Keratinocyte (primary cell): ENCODE data around the gene HMGN4. TPM values are rescaled to one million over a fixed set of nuclear protein-coding genes. Genes with fewer than 3 reads are reported as not detected.
"Not testable (repeated sequence)": the region's sequence is repeated elsewhere in the genome, so short reads cannot be mapped to it uniquely, and the experiment has no call there.

Experiments used
- DNase-seq: peaks from one replicate; pipeline ENCODE4 v3.0.0-alpha.2; 2011; ENCODE audit warnings: low read depth, missing footprints, low spot score
- FAIRE-seq: peaks from 2 replicates; lab custom pipeline; 2011; peaks lifted over from hg19 to GRCh38; lab: Jason Lieb, UNC
- H2AFZ ChIP-seq: 2 replicates; pipeline ENCODE4 v1.6.0; 2012; ENCODE audit warnings: low read length, control low read depth, inconsistent platforms; ENCODE audit not compliant: control insufficient read depth
- H3K27ac ChIP-seq: 2 replicates; pipeline ENCODE4 v1.5.1; 2011; ENCODE audit warnings: low read length; ENCODE audit not compliant: control insufficient read depth, insufficient read depth
- H3K27me3 ChIP-seq: 3 replicates; pipeline ENCODE4 v1.6.0; 2011; ENCODE audit warnings: low read length; ENCODE audit not compliant: control insufficient read depth, insufficient read depth; ENCODE audit errors: extremely low read depth
- H3K36me3 ChIP-seq, 2 experiments: 2 replicates in 1 of 2; 3 replicates in 1 of 2; pipeline ENCODE4 v1.5.1; 2011; ENCODE audit warnings: low read length in 2 of 2, mild to moderate bottlenecking in 1 of 2; ENCODE audit not compliant: control insufficient read depth in 2 of 2, insufficient read depth in 2 of 2; ENCODE audit errors: extremely low read depth in 1 of 2
- H3K4me1 ChIP-seq: 3 replicates; pipeline ENCODE4 v1.5.1; 2011; ENCODE audit warnings: low read length; ENCODE audit not compliant: control insufficient read depth, insufficient read depth; ENCODE audit errors: extremely low read depth
- H3K4me2 ChIP-seq: 3 replicates; pipeline ENCODE4 v1.6.0; 2011; ENCODE audit warnings: low read depth, low read length; ENCODE audit not compliant: control insufficient read depth, insufficient read depth; ENCODE audit errors: extremely low read depth
- H3K4me3 ChIP-seq, 3 experiments: fragments of 200-600 bp in 1 of 3; sonication (generic) in 1 of 3; 2 replicates in 2 of 3; 3 replicates in 1 of 3; pipeline ENCODE4 v1.5.1; 2011 to 2016; ENCODE audit warnings: low read length in 3 of 3, mild to moderate bottlenecking in 3 of 3, control low read depth in 2 of 3, inconsistent platforms in 1 of 3, low read depth in 1 of 3, mixed read lengths in 1 of 3, mixed run types in 1 of 3, moderate library complexity in 1 of 3; ENCODE audit not compliant: control insufficient read depth in 2 of 3, insufficient read depth in 2 of 3; ENCODE audit errors: extremely low read depth in 1 of 3
- H3K79me2 ChIP-seq: 2 replicates; pipeline ENCODE4 v1.6.0; 2012; ENCODE audit warnings: low read length; ENCODE audit not compliant: control insufficient read depth, insufficient read depth
- H3K9ac ChIP-seq: 3 replicates; pipeline ENCODE4 v1.6.0; 2011; ENCODE audit warnings: low read length; ENCODE audit not compliant: control insufficient read depth, insufficient read depth; ENCODE audit errors: extremely low read depth
- H3K9me1 ChIP-seq: 3 replicates; pipeline ENCODE4 v1.6.0; 2011; ENCODE audit warnings: low read length; ENCODE audit not compliant: control insufficient read depth, insufficient read depth; ENCODE audit errors: extremely low read depth
- H3K9me3 ChIP-seq: 2 replicates; pipeline ENCODE4 v1.5.1; 2012; ENCODE audit warnings: low read depth, low read length; ENCODE audit not compliant: control insufficient read depth
- H4K20me1 ChIP-seq: 3 replicates; pipeline ENCODE4 v1.6.0; 2011; ENCODE audit warnings: low read length; ENCODE audit not compliant: control insufficient read depth, insufficient read depth; ENCODE audit errors: extremely low read depth
- CTCF ChIP-seq, 3 experiments: IDR thresholded peaks in 1 of 3; conservative IDR thresholded peaks in 1 of 3; optimal IDR thresholded peaks in 1 of 3; 2 replicates in 2 of 3; 3 replicates in 1 of 3; pipeline versions ENCODE3 to v1.5.1; 2011; ENCODE audit warnings: low read length in 3 of 3, mild to moderate bottlenecking in 3 of 3, moderate library complexity in 2 of 3, control low read depth in 1 of 3, inconsistent platforms in 1 of 3; ENCODE audit not compliant: insufficient read depth in 2 of 3; ENCODE audit errors: extremely low read depth in 1 of 3
- EZH2 ChIP-seq: IDR thresholded peaks from one replicate; pipeline ENCODE4 v1.6.1; 2012; ENCODE audit warnings: inconsistent platforms, mild to moderate bottlenecking, low read length, moderate library complexity
- dilution Hi-C: fragments of 300-500 bp; cut with MboI; formaldehyde crosslinking; loops from one replicate; pipeline ENCODE4 v1.7.0; 2020; ENCODE audit warnings: low sequenced_read_pairs; ENCODE audit not compliant: extremely low pct_ligation_motif_present
- polyA plus RNA-seq, 5 experiments: library from polyadenylated mRNA; depleted of rRNA in 3 of 5; stranded (reverse) in 3 of 5; stranded (forward) in 1 of 5; unstranded in 1 of 5; fragments of >200 nt; gene quantifications; 1 replicate in 1 of 5; 2 replicates in 3 of 5; 3 replicates in 1 of 5; pipeline versions ENCODE4 v1.2.1 to v1.2.3, GENCODE V29; 2011 to 2012; ENCODE audit warnings: missing spikeins in 2 of 5, low read depth in 1 of 5, low replicate concordance in 1 of 5

Gene HMGN4
- polyA plus RNA-seq, 1 donor (not counting 4 experiments of a cell fraction or from before 2014, with no cell fraction given) = 62.6 TPM

DNA sequence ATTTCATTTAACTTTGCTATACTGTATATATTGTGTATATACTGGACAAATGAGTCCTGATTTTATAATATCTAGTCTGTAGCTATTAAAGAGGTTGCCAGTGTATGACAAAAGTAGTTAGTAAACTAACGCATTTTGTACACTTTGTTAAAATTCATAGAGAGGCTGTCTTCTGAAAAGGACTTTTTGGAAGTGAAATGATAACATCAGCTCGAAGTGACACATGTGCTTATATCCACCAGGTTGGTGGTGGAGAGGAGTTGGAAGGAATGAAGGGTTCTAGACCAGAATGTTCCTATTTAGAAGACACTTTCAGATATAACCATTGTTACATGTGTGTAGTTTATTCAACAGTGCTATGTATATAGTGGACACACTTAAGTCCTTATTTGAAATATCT, 13.9 kb upstream of the HMGN4 start:
- H4K20me1 ChIP-seq, FAIRE-seq, H2AFZ ChIP-seq, H3K9ac ChIP-seq, H3K4me2 ChIP-seq, H3K36me3 ChIP-seq, H3K27me3 ChIP-seq, H3K4me3 ChIP-seq, H3K9me1 ChIP-seq, DNase-seq, dilution Hi-C loops, H3K9me3 ChIP-seq, H3K27ac ChIP-seq, H3K79me2 ChIP-seq: not testable (repeated sequence)
- peaks cover 18% of the 10 kb centered on the region for H3K4me1 ChIP-seq

DNA sequence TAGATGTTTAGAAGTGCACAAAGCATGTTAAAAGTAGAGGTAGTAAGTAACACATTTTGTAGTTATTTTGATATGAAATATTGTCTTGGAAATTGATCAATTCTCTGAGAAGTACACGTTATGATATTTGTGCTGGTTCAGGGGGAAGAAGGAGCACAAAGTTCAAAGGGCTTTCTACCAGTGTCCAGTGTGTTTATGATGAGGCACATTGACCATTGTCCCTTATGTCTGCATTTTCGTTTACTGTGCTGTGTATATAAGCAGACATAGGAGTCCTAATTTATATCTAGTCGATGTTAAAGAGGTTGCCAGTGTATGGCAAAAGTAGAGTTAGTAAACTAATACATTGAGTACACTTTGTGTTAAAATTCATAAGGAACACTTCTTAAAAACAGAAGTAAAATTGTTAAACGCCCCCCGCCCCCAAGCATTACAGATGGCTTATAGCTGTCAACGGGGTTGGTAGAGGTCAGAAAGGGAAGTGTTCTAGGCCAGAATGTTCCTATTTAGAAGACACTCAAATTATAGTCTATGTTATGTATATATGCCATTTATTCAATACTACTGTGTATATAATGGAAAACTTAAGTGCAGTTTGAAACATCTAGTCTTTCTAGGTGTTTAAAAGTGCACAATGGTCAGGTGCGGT, 13.3 kb upstream of the HMGN4 start:
- no peaks in the 10 kb centered on the region for H3K9me1 ChIP-seq
- no peak overlapping the region for H2AFZ ChIP-seq
- no peak for FAIRE-seq
- no peak overlapping the region for H3K27ac ChIP-seq
- no peak overlapping the region for H3K4me2 ChIP-seq
- DNase-seq = no peak
- no peak overlapping the region for H3K4me3 ChIP-seq
- H3K79me2 ChIP-seq = no peaks in the 10 kb centered on the region
- H3K9ac ChIP-seq = no peak overlapping the region
- H3K9me3 ChIP-seq = no peaks in the 10 kb centered on the region
- H4K20me1 ChIP-seq = no peaks in the 10 kb centered on the region
- dilution Hi-C loops = loop anchor here (25.0 kb wide), 1 partner anchor 188 kb away; no protein-coding TSS in a partner anchor
- H3K36me3 ChIP-seq = no peaks in the 10 kb centered on the region
- no peak for TF ChIP-seq EZH2
- TF ChIP-seq CTCF (optimal IDR thresholded peaks at IDR 0.05 in 1 of 3, IDR thresholded peaks at IDR 0.05 in 1 of 3, conservative IDR thresholded peaks at IDR 0.05 in 1 of 3; ENCODE audit: extremely low read depth in 1 of 3, insufficient read depth in 2 of 3, low read length in 3 of 3) = no peak
- H3K27me3 ChIP-seq = no peaks in the 10 kb centered on the region
- peaks cover 18% of the 10 kb centered on the region for H3K4me1 ChIP-seq

- H3K9me1 ChIP-seq = no peaks in the 10 kb centered on the region
- no peaks in the 10 kb centered on the region for H3K9me3 ChIP-seq
- no peaks in the 10 kb centered on the region for H3K79me2 ChIP-seq
- dilution Hi-C loops = loop anchor here (25.0 kb wide), 1 partner anchor 189 kb away; no protein-coding TSS in a partner anchor
- H3K4me1 ChIP-seq = peaks cover 14% of the 10 kb centered on the region
- H3K27me3 ChIP-seq = no peaks in the 10 kb centered on the region
- TF ChIP-seq CTCF (optimal IDR thresholded peaks at IDR 0.05 in 1 of 3, IDR thresholded peaks at IDR 0.05 in 1 of 3, conservative IDR thresholded peaks at IDR 0.05 in 1 of 3; ENCODE audit: extremely low read depth in 1 of 3, insufficient read depth in 2 of 3, low read length in 3 of 3) = no peak
- TF ChIP-seq EZH2 = no peak
- no peak overlapping the region for H3K4me3 ChIP-seq
- FAIRE-seq (no peak), DNase-seq (no peak)
- H3K9ac ChIP-seq = no peak overlapping the region
- H3K4me2 ChIP-seq = no peak overlapping the region
- H3K36me3 ChIP-seq = no peaks in the 10 kb centered on the region
- H4K20me1 ChIP-seq = no peaks in the 10 kb centered on the region
- no peak overlapping the region for H2AFZ ChIP-seq
- no peak overlapping the region for H3K27ac ChIP-seq
Measured at GRCh38 chr6:26525838-26526237, 12.3 kb upstream of the HMGN4 start.
